Smooth muscle cell (in vitro differentiated cells): ENCODE measurements around the gene EBP. TPM values are rescaled to one million over a fixed set of nuclear protein-coding genes. Genes with fewer than 3 reads are reported as not detected.

Experiments
- DNase-seq: peaks from one replicate; lab custom pipeline; 2025; ENCODE audit not compliant: unreplicated experiment; lab: John Stamatoyannopoulos, UW
- H2AFZ ChIP-seq: fragments of 200-600 bp; sonication (generic); 2 replicates; pipeline ENCODE4 v1.6.0; 2016; ENCODE audit warnings: antibody characterized with exemption, low read depth, mild to moderate bottlenecking
- H3F3A ChIP-seq: fragments of 200-600 bp; sonication (generic); 2 replicates; pipeline ENCODE4 v1.6.0; 2017; ENCODE audit warnings: antibody characterized with exemption, low read depth
- H3K27ac ChIP-seq: fragments of 200-600 bp; sonication (generic); 2 replicates; pipeline ENCODE4 v1.5.1; 2016; ENCODE audit warnings: low read depth, mild to moderate bottlenecking
- H3K27me3 ChIP-seq: fragments of 200-600 bp; sonication (generic); 2 replicates; pipeline ENCODE4 v1.6.1; 2016; ENCODE audit warnings: low read depth, mild to moderate bottlenecking
- H3K36me3 ChIP-seq: fragments of 200-600 bp; sonication (generic); 2 replicates; pipeline ENCODE4 v1.5.1; 2016; ENCODE audit warnings: low read depth
- H3K4me1 ChIP-seq: fragments of 200-600 bp; sonication (generic); 2 replicates; pipeline ENCODE4 v1.5.1; 2016; ENCODE audit warnings: low read depth
- H3K4me2 ChIP-seq: fragments of 200-600 bp; sonication (generic); 2 replicates; pipeline ENCODE4 v1.6.0; 2016; ENCODE audit warnings: mild to moderate bottlenecking
- H3K4me3 ChIP-seq: fragments of 200-600 bp; sonication (generic); 2 replicates; pipeline ENCODE4 v1.5.1; 2016; ENCODE audit warnings: mild to moderate bottlenecking
- H3K79me2 ChIP-seq: fragments of 200-600 bp; sonication (generic); 2 replicates; pipeline ENCODE4 v1.6.0; 2016; ENCODE audit warnings: low read depth, mild to moderate bottlenecking
- H3K9ac ChIP-seq: fragments of 200-600 bp; sonication (generic); 2 replicates; pipeline ENCODE4 v1.6.0; 2016; ENCODE audit warnings: low read depth
- H3K9me3 ChIP-seq: fragments of 200-600 bp; sonication (generic); replicated peaks from 2 replicates; pipeline ENCODE4 v1.5.1; 2016; ENCODE audit warnings: low read depth
- H4K20me1 ChIP-seq: fragments of 200-600 bp; sonication (generic); 2 replicates; pipeline ENCODE4 v1.6.0; 2016; ENCODE audit warnings: low read depth
- WGBS: methylation state at CpG from one replicate; pipeline ENCODE4 v1.1.7; 2016; ENCODE audit warnings: low lambda C conversion rate; 5-methylcytosine and 5-hydroxymethylcytosine counted together
- polyA plus RNA-seq: library from polyadenylated mRNA; unstranded; fragments of >200 nt; fragmentation: Nextera tagmentation; extraction: Ambion mirVana; gene quantifications from 2 replicates; pipeline ENCODE4 v1.2.1, GENCODE V29; 2016
- total RNA-seq: library from RNA; depleted of rRNA; stranded (reverse); fragments of >200 nt; gene quantifications from 2 replicates; pipeline ENCODE4 v1.2.3, GENCODE V29; 2014
- TF ChIP-seq, protein P1 (sequence below): fragments of 200-600 bp; sonication (generic); IDR thresholded peaks from 2 replicates; pipeline ENCODE4 v1.5.1; 2017; ENCODE audit warnings: borderline replicate concordance, mild to moderate bottlenecking, antibody characterized with exemption; ENCODE audit not compliant: insufficient read depth, poor library complexity, severe bottlenecking

Gene EBP
- total and polyA plus RNA-seq, 2 experiments from 2014 or later = 63.0 to 85.5 TPM

DNA sequence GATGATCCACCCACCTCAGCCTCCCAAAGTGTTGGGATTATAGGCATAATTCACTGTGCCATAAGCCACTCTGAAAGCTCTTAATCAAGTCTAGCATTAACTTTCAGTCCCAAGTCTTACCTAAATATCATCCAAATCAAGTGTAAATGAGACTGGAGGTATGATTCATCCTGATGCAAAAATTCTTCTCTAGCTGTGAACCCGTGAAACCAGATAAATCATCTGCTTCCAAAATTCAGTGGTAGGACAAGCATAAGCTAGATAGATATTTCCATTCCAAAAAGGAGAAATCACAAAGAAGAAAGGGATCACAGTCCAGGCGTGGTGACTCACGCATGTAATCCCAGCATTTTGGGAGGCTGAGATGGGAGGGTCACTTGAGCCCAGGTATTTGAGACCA lies 9.1 kb downstream of the EBP start:
- DNase-seq = no peak
- H3K9ac ChIP-seq = no peak overlapping the region
- 64% methylated on average over 3 of the region's 3 CpGs for WGBS

DNA sequence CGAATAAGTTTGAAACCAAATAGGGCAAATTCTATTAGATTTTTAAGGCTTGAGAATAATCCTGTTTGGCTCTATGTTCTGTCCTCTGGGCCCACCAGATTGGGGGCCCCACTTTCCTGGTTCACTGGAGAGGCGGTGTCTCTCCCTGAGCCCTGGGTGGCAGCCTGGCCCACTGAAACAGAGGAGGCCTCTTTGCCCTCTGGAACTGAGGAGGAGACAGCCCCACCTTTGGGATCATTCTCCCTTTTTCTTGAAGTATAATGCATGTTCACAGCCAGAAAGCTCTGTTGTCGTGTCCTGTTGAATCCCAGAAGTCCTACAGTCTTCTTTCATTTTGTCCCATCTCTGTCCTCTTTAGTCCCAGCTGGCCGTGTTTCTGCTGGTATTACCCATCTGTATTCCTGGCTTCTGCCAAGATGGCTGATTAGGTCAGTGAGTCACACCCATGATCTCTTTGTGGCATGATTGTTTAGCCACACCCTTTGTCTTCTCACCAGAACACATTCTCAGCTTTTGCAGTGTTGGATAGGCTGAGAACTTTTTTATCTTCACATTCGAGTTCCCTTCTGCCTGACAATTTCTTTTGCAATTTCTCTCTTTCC lies 9.9 kb downstream of the EBP start:
- Histone ChIP-seq H3K4me1 (no peaks in the 10 kb centered on the region), H3K36me3 (no peaks in the 10 kb centered on the region), H3K9me3 (no peaks in the 10 kb centered on the region), H3K9ac (no peak overlapping the region), H3K27me3 (no peaks in the 10 kb centered on the region), H3K4me3 (no peak overlapping the region), H3K27ac (peak overlapping the region; percentile 73), H2AFZ (no peak overlapping the region), H3K4me2 (no peak overlapping the region), H4K20me1 (no peaks in the 10 kb centered on the region), H3K79me2 (no peaks in the 10 kb centered on the region), H3F3A (no peaks in the 10 kb centered on the region)
- 69% methylated on average over 5 of the region's 5 CpGs for WGBS
- DNase-seq = no peak
- TF ChIP-seq, protein P1, sequence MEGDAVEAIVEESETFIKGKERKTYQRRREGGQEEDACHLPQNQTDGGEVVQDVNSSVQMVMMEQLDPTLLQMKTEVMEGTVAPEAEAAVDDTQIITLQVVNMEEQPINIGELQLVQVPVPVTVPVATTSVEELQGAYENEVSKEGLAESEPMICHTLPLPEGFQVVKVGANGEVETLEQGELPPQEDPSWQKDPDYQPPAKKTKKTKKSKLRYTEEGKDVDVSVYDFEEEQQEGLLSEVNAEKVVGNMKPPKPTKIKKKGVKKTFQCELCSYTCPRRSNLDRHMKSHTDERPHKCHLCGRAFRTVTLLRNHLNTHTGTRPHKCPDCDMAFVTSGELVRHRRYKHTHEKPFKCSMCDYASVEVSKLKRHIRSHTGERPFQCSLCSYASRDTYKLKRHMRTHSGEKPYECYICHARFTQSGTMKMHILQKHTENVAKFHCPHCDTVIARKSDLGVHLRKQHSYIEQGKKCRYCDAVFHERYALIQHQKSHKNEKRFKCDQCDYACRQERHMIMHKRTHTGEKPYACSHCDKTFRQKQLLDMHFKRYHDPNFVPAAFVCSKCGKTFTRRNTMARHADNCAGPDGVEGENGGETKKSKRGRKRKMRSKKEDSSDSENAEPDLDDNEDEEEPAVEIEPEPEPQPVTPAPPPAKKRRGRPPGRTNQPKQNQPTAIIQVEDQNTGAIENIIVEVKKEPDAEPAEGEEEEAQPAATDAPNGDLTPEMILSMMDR = no peak

More for the DNA sequence above, 9.1 kb downstream of the EBP start:
- H4K20me1 ChIP-seq = no peaks in the 10 kb centered on the region
- H3K9me3 ChIP-seq = no peaks in the 10 kb centered on the region
- no peak overlapping the region for H3K4me2 ChIP-seq
- no peaks in the 10 kb centered on the region for H3F3A ChIP-seq
- no peaks in the 10 kb centered on the region for H3K36me3 ChIP-seq
- TF ChIP-seq, protein P1 = no peak
- no peaks in the 10 kb centered on the region for H3K4me1 ChIP-seq
- H3K4me3 ChIP-seq = no peak overlapping the region
- H3K27me3 ChIP-seq = no peaks in the 10 kb centered on the region
- H2AFZ ChIP-seq = no peak overlapping the region
- no peaks in the 10 kb centered on the region for H3K79me2 ChIP-seq
- no peak overlapping the region for H3K27ac ChIP-seq

DNA sequence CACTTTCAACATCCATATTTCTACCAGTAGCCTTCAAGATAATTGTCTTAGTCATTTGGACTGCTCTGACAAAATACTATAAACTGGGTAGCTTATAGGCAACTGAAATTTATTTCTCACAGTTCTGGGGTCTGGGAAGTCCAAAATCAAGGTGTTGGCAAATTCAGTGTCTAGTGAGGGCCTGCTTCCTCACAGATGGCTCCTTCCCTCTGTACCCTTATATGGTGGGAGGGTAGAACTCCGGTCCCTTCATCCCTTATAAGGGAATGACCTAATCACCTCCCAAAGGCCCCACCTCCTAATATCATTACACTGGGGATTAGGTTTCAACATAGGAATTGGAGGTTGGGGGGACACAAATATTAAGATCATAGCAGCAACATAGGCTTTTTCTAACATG lies 10.6 kb downstream of the EBP start:
- Histone ChIP-seq H3K4me2 (no peak overlapping the region), H4K20me1 (no peaks in the 10 kb centered on the region), H3K36me3 (no peaks in the 10 kb centered on the region), H3K27ac (peak overlapping the region; percentile 49), H3K9ac (no peak overlapping the region), H3K27me3 (no peaks in the 10 kb centered on the region), H3F3A (no peaks in the 10 kb centered on the region), H3K4me1 (no peaks in the 10 kb centered on the region), H3K9me3 (no peaks in the 10 kb centered on the region), H3K4me3 (no peak overlapping the region), H3K79me2 (no peaks in the 10 kb centered on the region), H2AFZ (no peak overlapping the region)
- WGBS = 74% methylated on average over 1 of the region's 1 CpG
- TF ChIP-seq, protein P1 = no peak
- DNase-seq = no peak

DNA sequence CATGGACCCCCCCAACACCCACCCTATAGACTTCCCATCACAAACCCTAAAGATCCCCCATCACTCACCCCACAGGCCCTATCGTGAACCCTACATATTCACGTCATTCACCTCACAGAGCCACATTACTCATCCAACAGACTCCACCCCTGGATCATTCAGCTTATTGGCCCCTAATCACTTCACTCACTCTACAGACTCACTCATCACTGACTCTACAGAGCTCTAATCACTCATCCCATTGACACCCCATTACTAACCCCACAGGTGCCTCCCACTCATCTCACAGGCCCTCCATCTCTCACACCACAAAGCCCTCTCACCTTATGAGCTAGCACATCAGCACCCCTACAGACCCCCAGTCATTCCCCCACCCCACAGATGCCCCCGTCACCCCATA lies 11.6 kb downstream of the EBP start:
- Histone ChIP-seq H3K9me3 (no peaks in the 10 kb centered on the region), H3K4me3 (no peak overlapping the region), H3K36me3 (no peaks in the 10 kb centered on the region), H3K4me2 (no peak overlapping the region), H3F3A (no peaks in the 10 kb centered on the region), H3K27me3 (no peaks in the 10 kb centered on the region), H3K27ac (no peak overlapping the region), H3K4me1 (no peaks in the 10 kb centered on the region), H3K9ac (no peak overlapping the region), H3K79me2 (no peaks in the 10 kb centered on the region), H2AFZ (no peak overlapping the region), H4K20me1 (no peaks in the 10 kb centered on the region)
- WGBS = 91% methylated on average over 3 of the region's 3 CpGs
- DNase-seq = no peak
- TF ChIP-seq, protein P1 = no peak
